COLO668 (cell line): ENCODE results near the gene GABRR2.

Experiments used
- DNase-seq: peaks from one replicate; lab custom pipeline; 2025; ENCODE audit not compliant: unreplicated experiment; lab: John Stamatoyannopoulos, UW

The GABRR2 gene

DNA sequence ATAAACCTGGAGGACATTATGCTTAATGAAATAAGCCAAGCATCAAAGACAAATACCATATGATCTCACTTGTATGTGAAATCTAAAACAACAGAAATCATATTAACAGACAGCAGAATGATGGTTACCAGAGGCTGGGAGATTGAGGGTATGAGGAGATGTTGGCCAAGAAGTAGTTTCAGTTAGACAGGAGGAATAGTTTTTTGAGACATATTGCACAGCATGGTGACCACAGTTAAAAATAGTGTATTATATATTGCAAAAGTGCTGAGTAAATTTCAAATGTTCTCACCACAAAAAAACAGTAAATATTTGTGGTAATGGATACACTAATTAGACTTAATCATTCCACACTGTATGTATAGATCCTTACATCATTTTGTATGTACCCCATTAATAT lies 99.7 kb downstream of the GABRR2 start:
- no peak for DNase-seq

DNA sequence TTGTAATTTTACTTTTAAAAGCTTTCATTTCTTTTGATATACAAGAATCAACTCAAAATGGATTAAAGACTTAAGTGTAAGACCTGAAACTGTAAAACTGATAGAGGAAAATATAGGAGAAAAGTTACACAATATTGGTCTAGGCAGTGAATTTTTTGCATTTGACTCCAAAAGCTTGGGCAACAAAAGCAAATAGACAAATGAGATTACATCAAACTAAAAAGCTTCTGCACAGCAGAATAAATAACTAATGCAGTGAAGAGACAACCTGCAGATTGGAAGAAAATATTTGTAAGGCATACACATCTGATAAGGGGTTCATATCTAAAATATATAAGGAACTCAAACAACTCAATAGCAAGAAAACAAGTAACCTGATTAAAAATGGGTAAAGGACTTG lies 100.9 kb downstream of the GABRR2 start:
- DNase-seq, result no peak

DNA sequence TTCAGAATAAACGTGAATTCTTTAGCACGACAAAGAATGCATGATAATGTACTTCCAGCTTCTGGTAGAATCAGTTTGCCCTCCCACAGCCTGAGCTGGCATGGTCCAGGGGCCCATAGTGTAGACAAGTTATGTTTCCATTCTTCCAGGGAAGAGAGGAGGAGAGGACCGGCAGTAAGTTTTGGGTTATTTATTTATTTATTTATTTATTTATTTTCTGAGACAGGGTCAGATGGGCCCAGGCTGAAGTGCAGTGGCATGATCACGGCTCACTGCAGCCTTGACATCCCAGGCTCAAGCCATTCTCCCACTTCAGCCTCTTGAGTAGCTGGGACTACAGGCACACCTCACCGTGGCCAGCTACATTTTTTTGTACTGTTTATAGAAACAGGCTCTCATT lies 102.6 kb downstream of the GABRR2 start:
- DNase-seq, result no peak

DNA sequence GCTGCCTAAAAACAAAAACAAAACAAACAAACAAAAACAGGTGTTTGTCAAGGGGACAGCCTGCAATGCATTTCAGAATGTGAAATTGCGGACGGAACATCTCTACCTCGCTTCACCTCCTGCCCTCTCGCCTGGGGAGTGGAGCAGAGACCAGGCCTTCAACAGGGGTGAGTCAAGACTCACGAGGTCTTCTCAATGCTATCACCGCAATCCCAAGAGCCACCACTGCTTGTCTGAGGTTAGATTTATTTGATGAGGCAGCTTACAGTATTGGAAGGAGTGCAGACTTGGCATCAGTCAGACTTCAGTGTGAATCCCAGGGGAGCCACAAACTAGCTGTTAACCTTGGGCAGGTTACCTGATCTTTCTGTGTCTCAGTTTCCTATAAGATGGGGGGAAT lies 105.6 kb downstream of the GABRR2 start:
- no peak for DNase-seq

DNA sequence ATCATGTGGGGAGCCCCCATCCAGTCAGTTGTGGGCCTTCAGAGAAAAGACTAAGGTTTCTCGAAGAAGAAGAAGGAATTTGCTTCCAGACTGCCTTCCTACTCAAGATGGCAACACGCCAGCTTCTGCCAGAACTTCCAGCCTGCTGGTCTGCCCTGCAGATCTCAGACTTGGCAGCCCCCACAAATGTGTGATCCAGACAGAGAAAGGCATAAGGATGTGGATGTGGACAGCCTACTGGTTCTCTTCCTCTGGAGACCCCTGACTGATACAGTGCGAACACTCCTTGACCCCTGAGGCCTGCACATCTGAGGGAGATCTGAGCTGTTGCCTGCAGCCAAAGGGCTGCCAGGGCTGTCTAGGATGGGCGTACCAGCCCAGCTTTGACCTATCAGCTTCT lies 106.5 kb downstream of the GABRR2 start:
- no peak for DNase-seq
